GM18870 (cell line): Measurements from ENCODE around the gene PRLR.

Experiments
- ATAC-seq: cut with Tn5 transposase; IDR thresholded peaks from one replicate; pipeline ENCODE4 v1.9.1; 2021; ENCODE audit warnings: moderate library complexity; ENCODE audit not compliant: unreplicated experiment

PRLR gene

GRCh38 chr5:35091704-35092103 is 138.6 kb downstream of the PRLR start:
- no peak for ATAC-seq

GRCh38 chr5:35089334-35090314 is 140.7 kb downstream of the PRLR start:
- ATAC-seq = no peak

- no peak for ATAC-seq
These were observed 142.3 kb downstream of the PRLR start for GRCh38 chr5:35087991-35088390.

- ATAC-seq = no peak
These were observed 147.1 kb downstream of the PRLR start for GRCh38 chr5:35083150-35083549.

- ATAC-seq = no peak
These were observed 147.8 kb downstream of the PRLR start for GRCh38 chr5:35082530-35082929.

GRCh38 chr5:35081134-35081533 is 149.2 kb downstream of the PRLR start:
- no peak for ATAC-seq

- no peak for ATAC-seq
These were observed 157.1 kb downstream of the PRLR start for GRCh38 chr5:35073160-35073559.

GRCh38 chr5:35069188-35069587 is 161.1 kb downstream of the PRLR start:
- no peak for ATAC-seq

- no peak for ATAC-seq
These were observed 162.3 kb downstream of the PRLR start for GRCh38 chr5:35067985-35068384.

- ATAC-seq = no peak
These were observed 164.0 kb downstream of the PRLR start for GRCh38 chr5:35066260-35066795.

- no peak for ATAC-seq
These were observed 166.9 kb downstream of the PRLR start for GRCh38 chr5:35063414-35063813.

GRCh38 chr5:35061211-35061770 is 169.0 kb downstream of the PRLR start:
- no peak for ATAC-seq

GRCh38 chr5:35060236-35060635 is 170.1 kb downstream of the PRLR start:
- ATAC-seq = no peak

GRCh38 chr5:35059251-35059650 is 171.0 kb downstream of the PRLR start:
- no peak for ATAC-seq

GRCh38 chr5:35058374-35058788 is 171.9 kb downstream of the PRLR start:
- ATAC-seq = peak; percentile 93

- no peak for ATAC-seq
These were observed 173.6 kb downstream of the PRLR start for GRCh38 chr5:35056686-35057085.

- ATAC-seq = no peak
These were observed 177.4 kb downstream of the PRLR start for GRCh38 chr5:35052838-35053237.

- ATAC-seq = no peak
These were observed 179.7 kb downstream of the PRLR start for GRCh38 chr5:35050541-35051126.

GRCh38 chr5:35048910-35049309 is 181.4 kb downstream of the PRLR start:
- ATAC-seq = no peak

- no peak for ATAC-seq
These were observed 182.4 kb downstream of the PRLR start, which contains the start of gene AGXT2 for GRCh38 chr5:35047785-35048404. TSS of gene AGXT2 (minus strand) at chr5:35047949. CDS start at chr5:35047892, 57 bp downstream.

- ATAC-seq = no peak
These were observed 183.5 kb downstream of the PRLR start for GRCh38 chr5:35046774-35047173.
